NCI-H2171 treated with DMSO at 0.1 percent for 48 hours (cell line): ENCODE measurements around the gene ART5.

Experiments used
- DNase-seq: peaks from one replicate; lab custom pipeline; 2025; lab: John Stamatoyannopoulos, UW

The ART5 gene

GRCh38 chr11:3641701-3642070 lies at the start of gene ART5:
ART5 (minus strand) TSS chr11:3641992; CDS start chr11:3641862, 130 bp downstream.
- no peak for DNase-seq

GRCh38 chr11:3686751-3687150 lies 45.0 kb upstream of the ART5 start:
- no peak for DNase-seq

- no peak for DNase-seq
Measured at GRCh38 chr11:3685923-3686322, 44.1 kb upstream of the ART5 start.

- DNase-seq = no peak
Measured at GRCh38 chr11:3684819-3685172, 43.0 kb upstream of the ART5 start.

GRCh38 chr11:3684129-3684818 lies 42.5 kb upstream of the ART5 start:
- DNase-seq = no peak

- no peak for DNase-seq
Measured at GRCh38 chr11:3683039-3683438, 41.2 kb upstream of the ART5 start.

GRCh38 chr11:3679077-3679476 lies 37.3 kb upstream of the ART5 start:
- DNase-seq = no peak

GRCh38 chr11:3675971-3676370 lies 34.2 kb upstream of the ART5 start:
- DNase-seq = no peak

- no peak for DNase-seq
Measured at GRCh38 chr11:3674189-3674588, 32.4 kb upstream of the ART5 start.

- no peak for DNase-seq
Measured at GRCh38 chr11:3671334-3672254, 29.8 kb upstream of the ART5 start, which contains the start of gene CHRNA10. CHRNA10 (minus strand) TSS chr11:3671384; CDS start chr11:3671312, 72 bp downstream.

- no peak for DNase-seq
Measured at GRCh38 chr11:3669742-3670183, 28.0 kb upstream of the ART5 start.

- DNase-seq = no peak
Measured at GRCh38 chr11:3669128-3669527, 27.3 kb upstream of the ART5 start.

- DNase-seq = no peak
Measured at GRCh38 chr11:3667149-3668035, 25.6 kb upstream of the ART5 start.

GRCh38 chr11:3666023-3666530 lies 24.3 kb upstream of the ART5 start:
- no peak for DNase-seq

GRCh38 chr11:3665336-3666022 lies 23.7 kb upstream of the ART5 start:
- no peak for DNase-seq

- no peak for DNase-seq
Measured at GRCh38 chr11:3664032-3664630, 22.3 kb upstream of the ART5 start.

- no peak for DNase-seq
Measured at GRCh38 chr11:3662856-3663255, 21.1 kb upstream of the ART5 start.

GRCh38 chr11:3660960-3661359 lies 19.2 kb upstream of the ART5 start:
- DNase-seq = no peak

GRCh38 chr11:3659595-3660515 lies 18.1 kb upstream of the ART5 start:
- DNase-seq = no peak

- DNase-seq = no peak
Measured at GRCh38 chr11:3658252-3658651, 16.5 kb upstream of the ART5 start.
